SU-DHL-6 (cell line): ENCODE data around the gene KAZN.

Experiments used
- CTCF ChIP-seq: fragments of 200-600 bp; sonication (generic); IDR thresholded peaks from one replicate; pipeline ENCODE4 v1.5.1; 2017; ENCODE audit warnings: antibody characterized with exemption, mild to moderate bottlenecking, low read length, moderate library complexity; ENCODE audit not compliant: insufficient read depth, poor library complexity, severe bottlenecking
- EZH2phosphoT487 ChIP-seq: fragments of 200-600 bp; sonication (generic), shearing (Covaris generic); conservative IDR thresholded peaks from 2 replicates; pipeline ENCODE4 v1.6.1; 2018; ENCODE audit warnings: mild to moderate bottlenecking, antibody characterized with exemption, low read length, moderate library complexity, mixed read lengths

GRCh38 chr1:14825396-14825795, 226.9 kb downstream of the KAZN start:
- TF ChIP-seq CTCF (no peak), EZH2phosphoT487 (no peak)
